ENCODE data around the gene SFXN5.

SFXN5 gene

GRCh38 chr2:73000808-73001570 lies 70.5 kb downstream of the SFXN5 start:
- peaks cover 5% of the 10 kb centered on the region for H3K4me1 ChIP-seq (ENCODE audit: control insufficient read depth, insufficient read depth, low read length)
- no peak overlapping the region for H3K4me3 ChIP-seq (ENCODE audit: insufficient read depth, low read depth, low read length)
- H3K9me3 ChIP-seq (ENCODE audit: control insufficient read depth, low read length): no peaks in the 10 kb centered on the region
- 84 to 90% methylated on average over 6 of the region's 6 CpGs for WGBS, 2 experiments
- H3K27me3 ChIP-seq (ENCODE audit: control insufficient read depth, insufficient read depth, low read length, poor library complexity, severe bottlenecking): no peaks in the 10 kb centered on the region
- H3K27ac ChIP-seq (ENCODE audit: insufficient read depth, low read depth, low read length, poor library complexity, severe bottlenecking): no peak overlapping the region
- no peaks in the 10 kb centered on the region for H3K36me3 ChIP-seq (ENCODE audit: control insufficient read depth, insufficient read depth, low read length)

- Histone ChIP-seq H3K27me3 (ENCODE audit: control insufficient read depth, insufficient read depth, low read length, poor library complexity, severe bottlenecking) (no peaks in the 10 kb centered on the region), H3K4me1 (ENCODE audit: control insufficient read depth, insufficient read depth, low read length) (peaks cover 14% of the 10 kb centered on the region), H3K27ac (ENCODE audit: insufficient read depth, low read depth, low read length, poor library complexity, severe bottlenecking) (no peak overlapping the region), H3K9me3 (ENCODE audit: control insufficient read depth, low read length) (no peaks in the 10 kb centered on the region), H3K4me3 (ENCODE audit: insufficient read depth, low read depth, low read length) (no peak overlapping the region), H3K36me3 (ENCODE audit: control insufficient read depth, insufficient read depth, low read length) (no peaks in the 10 kb centered on the region)
- 85 to 86% methylated on average over 13 of the region's 13 CpGs for WGBS, 2 experiments
Measured at GRCh38 chr2:72999729-73000725, 71.5 kb downstream of the SFXN5 start.

DNA sequence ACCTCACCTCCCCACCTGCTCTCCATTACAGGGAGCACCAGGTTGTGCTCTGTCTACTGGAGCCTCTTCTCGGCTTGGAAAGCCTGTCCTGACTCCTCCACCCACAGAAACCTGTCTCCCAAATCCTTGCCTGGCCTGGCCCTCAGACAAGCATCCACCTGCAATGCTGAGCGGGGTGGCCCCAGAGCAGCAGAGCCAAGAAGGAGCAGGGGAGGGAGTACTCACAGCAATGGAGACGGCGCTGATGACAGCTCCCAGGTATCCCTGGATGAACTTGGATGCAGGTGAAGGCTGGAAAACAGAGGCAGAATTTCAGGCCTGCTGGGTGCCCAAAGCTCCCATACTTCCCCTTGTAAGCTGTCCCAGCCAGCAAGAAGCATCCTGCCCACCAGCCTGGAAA lies 72.8 kb downstream of the SFXN5 start:
- H3K9me3 ChIP-seq (ENCODE audit: control insufficient read depth, low read length): no peaks in the 10 kb centered on the region
- WGBS, 2 experiments: 84% methylated on average over 4 of the region's 4 CpGs
- peaks cover 15% of the 10 kb centered on the region for H3K4me1 ChIP-seq (ENCODE audit: control insufficient read depth, insufficient read depth, low read length)
- H3K36me3 ChIP-seq (ENCODE audit: control insufficient read depth, insufficient read depth, low read length): no peaks in the 10 kb centered on the region
- H3K4me3 ChIP-seq (ENCODE audit: insufficient read depth, low read depth, low read length): no peak overlapping the region
- H3K27me3 ChIP-seq (ENCODE audit: control insufficient read depth, insufficient read depth, low read length, poor library complexity, severe bottlenecking): no peaks in the 10 kb centered on the region
- H3K27ac ChIP-seq (ENCODE audit: insufficient read depth, low read depth, low read length, poor library complexity, severe bottlenecking): no peak overlapping the region

- Histone ChIP-seq H3K36me3 (ENCODE audit: control insufficient read depth, insufficient read depth, low read length) (no peaks in the 10 kb centered on the region), H3K27me3 (ENCODE audit: control insufficient read depth, insufficient read depth, low read length, poor library complexity, severe bottlenecking) (no peaks in the 10 kb centered on the region), H3K9me3 (ENCODE audit: control insufficient read depth, low read length) (no peaks in the 10 kb centered on the region), H3K27ac (ENCODE audit: insufficient read depth, low read depth, low read length, poor library complexity, severe bottlenecking) (no peak overlapping the region), H3K4me3 (ENCODE audit: insufficient read depth, low read depth, low read length) (no peak overlapping the region), H3K4me1 (ENCODE audit: control insufficient read depth, insufficient read depth, low read length) (peaks cover 15% of the 10 kb centered on the region)
- WGBS, 2 experiments: 93 to 94% methylated on average over 12 of the region's 12 CpGs
Measured at GRCh38 chr2:72998234-72998651, 73.3 kb downstream of the SFXN5 start.

GRCh38 chr2:72996117-72996502 lies 75.4 kb downstream of the SFXN5 start:
- H3K36me3 ChIP-seq (ENCODE audit: control insufficient read depth, insufficient read depth, low read length): no peaks in the 10 kb centered on the region
- no peak overlapping the region for H3K4me3 ChIP-seq (ENCODE audit: insufficient read depth, low read depth, low read length)
- H3K27me3 ChIP-seq (ENCODE audit: control insufficient read depth, insufficient read depth, low read length, poor library complexity, severe bottlenecking): no peaks in the 10 kb centered on the region
- no peak overlapping the region for H3K27ac ChIP-seq (ENCODE audit: insufficient read depth, low read depth, low read length, poor library complexity, severe bottlenecking)
- peaks cover 15% of the 10 kb centered on the region for H3K4me1 ChIP-seq (ENCODE audit: control insufficient read depth, insufficient read depth, low read length)
- 90 to 94% methylated on average over 7 of the region's 7 CpGs for WGBS, 2 experiments
- H3K9me3 ChIP-seq (ENCODE audit: control insufficient read depth, low read length): no peaks in the 10 kb centered on the region

DNA sequence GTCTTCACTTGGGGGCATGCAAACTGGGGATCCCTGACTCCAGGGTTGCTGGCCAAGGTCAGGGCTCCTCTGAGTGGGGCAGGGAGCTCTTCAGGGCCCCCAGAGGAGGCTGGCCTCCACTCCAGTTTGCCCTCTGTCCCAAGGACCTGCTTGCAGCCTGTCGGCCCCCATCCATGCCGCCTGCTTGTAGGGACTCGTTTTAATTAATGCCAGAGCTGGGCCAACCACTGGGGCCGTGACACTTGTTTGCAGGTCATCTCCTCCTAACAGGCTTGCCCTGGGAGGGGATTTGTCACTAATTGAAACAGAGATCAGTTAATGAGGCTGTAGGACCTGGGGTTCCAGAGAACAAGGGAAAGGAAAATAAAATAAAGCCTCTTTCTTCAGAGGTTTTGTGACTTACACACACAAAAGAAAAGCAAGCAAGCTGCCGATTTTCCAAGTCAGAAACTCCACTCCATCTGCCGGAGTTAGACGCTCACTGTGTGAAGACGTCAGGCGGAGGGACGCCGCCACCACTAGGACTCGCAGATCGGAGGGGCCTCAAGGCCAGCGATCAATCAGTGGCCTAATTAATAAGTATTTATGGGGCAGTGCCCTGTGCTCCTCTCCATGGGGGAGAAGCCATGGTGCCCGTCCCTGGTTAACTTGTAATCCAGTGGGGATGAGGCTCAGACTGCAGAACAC lies 75.9 kb downstream of the SFXN5 start:
- Histone ChIP-seq H3K27ac (ENCODE audit: insufficient read depth, low read depth, low read length, poor library complexity, severe bottlenecking) (no peak overlapping the region), H3K36me3 (ENCODE audit: control insufficient read depth, insufficient read depth, low read length) (no peaks in the 10 kb centered on the region), H3K4me3 (ENCODE audit: insufficient read depth, low read depth, low read length) (no peak overlapping the region), H3K27me3 (ENCODE audit: control insufficient read depth, insufficient read depth, low read length, poor library complexity, severe bottlenecking) (no peaks in the 10 kb centered on the region), H3K9me3 (ENCODE audit: control insufficient read depth, low read length) (no peaks in the 10 kb centered on the region), H3K4me1 (ENCODE audit: control insufficient read depth, insufficient read depth, low read length) (peaks cover 15% of the 10 kb centered on the region)
- 60 to 68% methylated on average over 15 of the region's 15 CpGs for WGBS, 2 experiments

DNA sequence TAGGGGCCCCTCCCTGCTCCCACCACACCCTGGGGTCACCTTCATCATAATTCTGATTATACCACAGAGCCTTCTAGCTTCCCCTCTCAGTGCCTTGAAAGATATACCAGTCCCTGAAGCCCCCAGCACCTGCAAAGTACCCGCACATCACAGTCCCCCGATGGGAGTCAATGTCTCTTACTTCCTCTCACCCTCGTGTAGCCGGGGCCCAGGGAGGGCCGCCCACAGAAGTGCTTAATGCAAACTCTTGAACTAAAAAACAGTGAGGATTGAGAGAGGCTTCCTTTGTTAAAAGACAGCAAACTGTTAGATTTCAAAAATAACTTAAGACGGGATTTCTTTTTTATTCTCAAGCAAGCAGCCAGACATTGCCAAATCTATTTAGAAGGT lies 76.5 kb downstream of the SFXN5 start:
- Histone ChIP-seq H3K27me3 (ENCODE audit: control insufficient read depth, insufficient read depth, low read length, poor library complexity, severe bottlenecking) (no peaks in the 10 kb centered on the region), H3K36me3 (ENCODE audit: control insufficient read depth, insufficient read depth, low read length) (no peaks in the 10 kb centered on the region), H3K4me3 (ENCODE audit: insufficient read depth, low read depth, low read length) (no peak overlapping the region), H3K27ac (ENCODE audit: insufficient read depth, low read depth, low read length, poor library complexity, severe bottlenecking) (no peak overlapping the region), H3K4me1 (ENCODE audit: control insufficient read depth, insufficient read depth, low read length) (peaks cover 12% of the 10 kb centered on the region), H3K9me3 (ENCODE audit: control insufficient read depth, low read length) (no peaks in the 10 kb centered on the region)
- WGBS, 2 experiments: 79 to 88% methylated on average over 6 of the region's 6 CpGs

- WGBS, 2 experiments: 92 to 93% methylated on average over 10 of the region's 10 CpGs
- no peaks in the 10 kb centered on the region for H3K36me3 ChIP-seq (ENCODE audit: control insufficient read depth, insufficient read depth, low read length)
- no peaks in the 10 kb centered on the region for H3K27me3 ChIP-seq (ENCODE audit: control insufficient read depth, insufficient read depth, low read length, poor library complexity, severe bottlenecking)
- H3K4me3 ChIP-seq (ENCODE audit: insufficient read depth, low read depth, low read length): no peak overlapping the region
- peaks cover 11% of the 10 kb centered on the region for H3K4me1 ChIP-seq (ENCODE audit: control insufficient read depth, insufficient read depth, low read length)
- no peaks in the 10 kb centered on the region for H3K9me3 ChIP-seq (ENCODE audit: control insufficient read depth, low read length)
- H3K27ac ChIP-seq (ENCODE audit: insufficient read depth, low read depth, low read length, poor library complexity, severe bottlenecking): no peak overlapping the region
Measured at GRCh38 chr2:72994282-72994990, 77.1 kb downstream of the SFXN5 start.

GRCh38 chr2:72993933-72994280 lies 77.6 kb downstream of the SFXN5 start:
- no peaks in the 10 kb centered on the region for H3K36me3 ChIP-seq (ENCODE audit: control insufficient read depth, insufficient read depth, low read length)
- no peaks in the 10 kb centered on the region for H3K9me3 ChIP-seq (ENCODE audit: control insufficient read depth, low read length)
- no peak overlapping the region for H3K27ac ChIP-seq (ENCODE audit: insufficient read depth, low read depth, low read length, poor library complexity, severe bottlenecking)
- H3K4me1 ChIP-seq (ENCODE audit: control insufficient read depth, insufficient read depth, low read length): peaks cover 11% of the 10 kb centered on the region
- no peak overlapping the region for H3K4me3 ChIP-seq (ENCODE audit: insufficient read depth, low read depth, low read length)
- no peaks in the 10 kb centered on the region for H3K27me3 ChIP-seq (ENCODE audit: control insufficient read depth, insufficient read depth, low read length, poor library complexity, severe bottlenecking)
- 79 to 80% methylated on average over 5 of the region's 5 CpGs for WGBS, 2 experiments
